Measurements from ENCODE around the gene UBE2D1.

GRCh38 chr10:58326967-58327381 lies 7.8 kb upstream of the UBE2D1 start:
- TF ChIP-seq POLR2A (IDR thresholded peaks at IDR 0.05) (no peak), CTCF (IDR thresholded peaks at IDR 0.05) (no peak)

Data from right lobe of liver (tissue), 4 donors.